Fibroblast of mammary gland (primary cell): ENCODE measurements around the gene TFDP3.

Experiments
- DNase-seq: peaks from one replicate; pipeline ENCODE4 v3.0.0-alpha.2; 2010; ENCODE audit warnings: low read depth
- H3K4me3 ChIP-seq: 2 replicates; pipeline ENCODE4 v1.5.1; 2011; ENCODE audit warnings: low read depth, mild to moderate bottlenecking, low read length, moderate library complexity; ENCODE audit not compliant: control insufficient read depth
- CTCF ChIP-seq: conservative IDR thresholded peaks from 2 replicates; pipeline ENCODE4 v1.5.1; 2011; ENCODE audit warnings: low read depth, low read length, inconsistent platforms; ENCODE audit not compliant: control insufficient read depth, insufficient read depth

The TFDP3 gene

GRCh38 chrX:133249266-133250058, 31.3 kb upstream of the TFDP3 start:
- peak; percentile 23 for TF ChIP-seq CTCF
- peak; percentile 25 for DNase-seq
- no peak overlapping the region for H3K4me3 ChIP-seq

DNA sequence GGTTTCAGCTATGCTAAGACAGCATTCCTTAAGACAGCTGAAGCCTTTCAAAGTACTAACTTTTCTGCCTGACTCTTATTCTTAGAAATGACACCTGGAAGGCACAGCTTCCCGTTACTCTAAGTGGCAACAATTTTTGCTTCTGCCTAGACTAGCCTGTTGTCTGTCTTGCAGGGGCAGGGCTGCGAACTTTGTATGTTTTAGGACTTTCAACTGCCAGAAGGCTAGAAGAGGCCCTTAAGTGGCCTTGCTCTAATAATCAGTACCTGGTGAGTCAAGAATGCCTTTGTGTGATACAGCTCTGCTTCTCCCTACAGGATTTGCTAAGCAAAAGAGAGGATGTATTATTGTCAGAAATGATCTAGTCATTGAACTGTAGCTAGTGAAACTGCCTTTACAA, 30.0 kb upstream of the TFDP3 start:
- H3K4me3 ChIP-seq = no peak overlapping the region
- TF ChIP-seq CTCF = no peak
- no peak for DNase-seq

DNA sequence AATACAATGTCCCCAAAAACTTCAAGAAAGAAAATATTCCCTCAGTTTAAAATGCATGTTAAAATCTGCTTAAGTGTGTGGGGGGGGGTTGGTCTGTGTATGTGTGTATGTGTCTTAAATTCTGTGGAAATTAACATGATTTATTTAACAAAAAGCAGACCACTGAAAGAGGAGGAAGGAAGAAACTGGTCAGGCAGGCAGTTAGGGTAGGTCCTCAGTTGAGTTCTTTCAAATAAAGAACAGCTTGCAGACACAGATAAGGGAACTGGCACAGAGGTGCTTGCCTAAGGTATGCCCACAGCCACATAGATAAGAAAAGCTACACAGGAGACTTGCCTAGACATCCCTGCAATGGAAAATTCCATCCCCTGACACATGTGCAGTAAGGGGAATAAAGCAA, 28.8 kb upstream of the TFDP3 start:
- TF ChIP-seq CTCF = no peak
- H3K4me3 ChIP-seq = no peak overlapping the region
- no peak for DNase-seq

GRCh38 chrX:133235830-133236229, 17.7 kb upstream of the TFDP3 start:
- H3K4me3 ChIP-seq = no peak overlapping the region
- no peak for DNase-seq
- TF ChIP-seq CTCF = no peak

GRCh38 chrX:133232331-133232730, 14.2 kb upstream of the TFDP3 start:
- H3K4me3 ChIP-seq = no peak overlapping the region
- TF ChIP-seq CTCF = no peak
- DNase-seq = no peak

DNA sequence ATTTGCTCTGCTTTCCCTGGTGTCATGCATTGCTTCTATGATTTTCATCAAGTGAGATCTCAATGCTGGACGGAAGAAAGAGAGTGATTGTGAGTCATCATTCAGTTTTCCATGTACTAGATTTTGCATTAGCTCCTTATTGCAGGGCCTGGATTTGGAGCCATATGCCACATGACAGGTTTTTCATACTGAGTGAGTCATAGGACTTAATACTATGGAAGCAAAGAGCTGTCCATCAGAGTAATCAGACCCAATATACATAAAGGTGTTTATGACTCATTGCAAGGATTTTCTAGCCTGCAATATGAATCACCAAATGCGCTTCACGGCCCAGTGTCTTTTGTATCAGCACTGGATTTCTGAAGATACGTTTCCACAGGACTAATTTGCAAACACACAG, 11.2 kb upstream of the TFDP3 start:
- DNase-seq = peak; percentile 15
- no peak for TF ChIP-seq CTCF
- no peak overlapping the region for H3K4me3 ChIP-seq
